Colonic mucosa (tissue), 4 donors: ENCODE results near the gene KBTBD3. TPM values are rescaled to one million over a fixed set of nuclear protein-coding genes. Genes with fewer than 3 reads are reported as not detected.

Experiments used
- DNase-seq: peaks from one replicate; pipeline ENCODE4 v3.0.0-alpha.2; 2020
- H3K27ac ChIP-seq: fragments of 200-600 bp; one replicate; pipeline ENCODE4 v1.8.0; 2021
- H3K27me3 ChIP-seq: fragments of 200-600 bp; one replicate; pipeline ENCODE4 v1.8.0; 2021
- H3K36me3 ChIP-seq: fragments of 200-600 bp; one replicate; pipeline ENCODE4 v1.8.0; 2021
- H3K4me1 ChIP-seq: fragments of 200-600 bp; one replicate; pipeline ENCODE4 v1.8.0; 2021; ENCODE audit warnings: mild to moderate bottlenecking
- H3K4me3 ChIP-seq: fragments of 200-600 bp; one replicate; pipeline ENCODE4 v1.8.0; 2021
- H3K9ac ChIP-seq, 2 donors: one replicate each; pipeline ENCODE4 v1.7.0; 2013; ENCODE audit warnings: control low read depth in 2 of 2, low read depth in 2 of 2, low read length in 2 of 2
- H3K9me3 ChIP-seq: fragments of 200-600 bp; one replicate; pipeline ENCODE4 v1.8.0; 2021
- CTCF ChIP-seq: fragments of 200-600 bp; IDR thresholded peaks from one replicate; pipeline ENCODE4 v1.8.0; 2022; ENCODE audit warnings: antibody characterized with exemption, mild to moderate bottlenecking
- intact Hi-C: fragments of 100-400 bp; cut with DNase I; formaldehyde crosslinking; loops from one replicate; pipeline ENCODE4 v1.14.1; 2022
- total RNA-seq, 2 donors: library from RNA; stranded (reverse); fragmentation: NEBNext Ultra II Directional in 1 of 2; extraction: Animal tissue kit (Norgen Biotek cat#: 25700) in 1 of 2; gene quantifications; one replicate each; pipeline ENCODE4 v1.2.1, GENCODE V29; 2021
- donor health status: healthy.
- donor health status: DM: no; HTN: no; CAD: no.
- donor health status: DM: no; HTN: no; CAD: no.

The KBTBD3 gene
- total RNA-seq, 2 donors from 2014 or later: 6.6 to 6.7 TPM

GRCh38 chr11:106072804-106073203 lies 4.3 kb downstream of the KBTBD3 start:
- intact Hi-C loops: no loop called here
- no peak overlapping the region for H3K9ac ChIP-seq
- H3K27ac ChIP-seq: no peak overlapping the region
- TF ChIP-seq CTCF: no peak
- no peaks in the 10 kb centered on the region for H3K27me3 ChIP-seq
- H3K36me3 ChIP-seq: no peaks in the 10 kb centered on the region
- no peaks in the 10 kb centered on the region for H3K9me3 ChIP-seq
- no peak overlapping the region for H3K4me3 ChIP-seq
- H3K4me1 ChIP-seq: no peaks in the 10 kb centered on the region
- DNase-seq: no peak

GRCh38 chr11:106070606-106071005 lies 6.5 kb downstream of the KBTBD3 start:
- no peak for DNase-seq
- H3K4me1 ChIP-seq: no peaks in the 10 kb centered on the region
- no peak overlapping the region for H3K27ac ChIP-seq
- H3K27me3 ChIP-seq: no peaks in the 10 kb centered on the region
- no peak overlapping the region for H3K4me3 ChIP-seq
- no peaks in the 10 kb centered on the region for H3K36me3 ChIP-seq
- TF ChIP-seq CTCF: no peak
- H3K9ac ChIP-seq: no peak overlapping the region
- intact Hi-C loops: no loop called here
- H3K9me3 ChIP-seq: no peaks in the 10 kb centered on the region

- Histone ChIP-seq H3K27me3 (no peaks in the 10 kb centered on the region), H3K36me3 (no peaks in the 10 kb centered on the region), H3K9me3 (no peaks in the 10 kb centered on the region), H3K4me1 (no peaks in the 10 kb centered on the region), H3K27ac (no peak overlapping the region), H3K4me3 (no peak overlapping the region), H3K9ac (no peak overlapping the region)
- DNase-seq: no peak
- intact Hi-C loops: no loop called here
- no peak for TF ChIP-seq CTCF
Observed at GRCh38 chr11:106063009-106063408, 14.1 kb downstream of the KBTBD3 start.

- Histone ChIP-seq H3K27ac (no peak overlapping the region), H3K4me1 (no peaks in the 10 kb centered on the region), H3K27me3 (no peaks in the 10 kb centered on the region), H3K36me3 (no peaks in the 10 kb centered on the region), H3K9me3 (no peaks in the 10 kb centered on the region), H3K9ac (no peak overlapping the region), H3K4me3 (no peak overlapping the region)
- no peak for DNase-seq
- no peak for TF ChIP-seq CTCF
- intact Hi-C loops: no loop called here
Observed at GRCh38 chr11:106061954-106062949, 14.9 kb downstream of the KBTBD3 start.

GRCh38 chr11:106061249-106061784 lies 15.8 kb downstream of the KBTBD3 start:
- H3K36me3 ChIP-seq: no peaks in the 10 kb centered on the region
- no peak overlapping the region for H3K27ac ChIP-seq
- H3K9me3 ChIP-seq: no peaks in the 10 kb centered on the region
- no peak overlapping the region for H3K4me3 ChIP-seq
- intact Hi-C loops: no loop called here
- no peaks in the 10 kb centered on the region for H3K4me1 ChIP-seq
- no peaks in the 10 kb centered on the region for H3K27me3 ChIP-seq
- H3K9ac ChIP-seq: no peak overlapping the region
- no peak for DNase-seq
- TF ChIP-seq CTCF: no peak
